H1 (cell line): Measurements from ENCODE around the gene PAF1. TPM values are rescaled to one million over a fixed set of nuclear protein-coding genes. Genes with fewer than 3 reads are reported as not detected.

Source experiments
- CTCF ChIA-PET: fragments of 300-600 bp; sonication (Branson Sonifier 250); formaldehyde crosslinking; loops from one replicate; lab custom pipeline; 2021; ENCODE audit not compliant: partially characterized antibody; lab: Charles Lee
- POLR2A ChIA-PET: fragments of 300-600 bp; sonication (Branson Sonifier 250); formaldehyde crosslinking; loops from one replicate; lab custom pipeline; 2021; ENCODE audit warnings: inconsistent platforms; ENCODE audit not compliant: partially characterized antibody; lab: Charles Lee
- DNase-seq, 2 experiments: peaks; one replicate each; pipeline versions ENCODE4 v3.0.0 to v3.0.0-alpha.2; 2010 to 2022; ENCODE audit warnings: low spot score in 2 of 2, low read depth in 1 of 2, mixed read lengths in 1 of 2
- FAIRE-seq: peaks from 2 replicates; lab custom pipeline; 2011; peaks lifted over from hg19 to GRCh38; lab: Jason Lieb, UNC
- H2AFZ ChIP-seq: 2 replicates; pipeline ENCODE4 v1.8.1; 2012; ENCODE audit warnings: low read length, inconsistent platforms
- H2AK5ac ChIP-seq: 2 replicates; pipeline ENCODE4 v1.6.1; 2013; ENCODE audit warnings: low read depth, low read length
- H2BK120ac ChIP-seq: replicated peaks from 2 replicates; pipeline ENCODE3; 2013; ENCODE audit warnings: low read depth, low read length, inconsistent platforms
- H2BK12ac ChIP-seq: 2 replicates; pipeline ENCODE4 v1.6.1; 2013; ENCODE audit warnings: low read depth, low read length
- H2BK15ac ChIP-seq: 2 replicates; pipeline ENCODE4 v1.6.1; 2013; ENCODE audit warnings: low read length
- H2BK20ac ChIP-seq: 2 replicates; pipeline ENCODE4 v1.6.1; 2013; ENCODE audit warnings: low read length
- H2BK5ac ChIP-seq: 2 replicates; pipeline ENCODE4 v1.6.1; 2013; ENCODE audit warnings: low read depth, low read length
- H3K14ac ChIP-seq: 2 replicates; pipeline ENCODE4 v1.6.1; 2013; ENCODE audit warnings: inconsistent platforms; ENCODE audit not compliant: insufficient read length
- H3K18ac ChIP-seq: 2 replicates; pipeline ENCODE4 v1.6.1; 2013; ENCODE audit warnings: low read length; ENCODE audit errors: extremely low read depth
- H3K23ac ChIP-seq: 2 replicates; pipeline ENCODE4 v1.6.1; 2013; ENCODE audit warnings: inconsistent platforms; ENCODE audit not compliant: insufficient read length
- H3K23me2 ChIP-seq: 2 replicates; pipeline ENCODE4 v1.6.1; 2013; ENCODE audit warnings: low read depth, low read length
- H3K27ac ChIP-seq: 2 replicates; pipeline ENCODE4 v1.6.1; 2011; ENCODE audit warnings: low read depth, low read length, inconsistent platforms
- H3K27me3 ChIP-seq, 4 experiments: replicated peaks in 1 of 4; 1 replicate in 1 of 4; 2 replicates in 3 of 4; pipeline versions ENCODE4 v1.6.1 to v1.8.1; 2011 to 2013; ENCODE audit warnings: low read length in 3 of 4, mild to moderate bottlenecking in 3 of 4, inconsistent platforms in 2 of 4, mixed read lengths in 2 of 4, moderate library complexity in 1 of 4; ENCODE audit not compliant: control insufficient read depth in 3 of 4, insufficient read depth in 3 of 4; ENCODE audit errors: extremely low read depth in 1 of 4
- H3K36me3 ChIP-seq, 4 experiments: 2 replicates each; pipeline versions ENCODE4 v1.6.1 to v1.8.1; 2011 to 2013; ENCODE audit warnings: mild to moderate bottlenecking in 4 of 4, low read length in 3 of 4, moderate library complexity in 2 of 4, control low read depth in 1 of 4, inconsistent platforms in 1 of 4; ENCODE audit not compliant: insufficient read depth in 4 of 4, control insufficient read depth in 2 of 4
- H3K4ac ChIP-seq: replicated peaks from 2 replicates; pipeline ENCODE3; 2013; ENCODE audit warnings: low read length, low read depth, mixed read lengths, inconsistent platforms; ENCODE audit not compliant: insufficient read length
- H3K4me1 ChIP-seq, 4 experiments: replicated peaks in 1 of 4; 1 replicate in 1 of 4; 2 replicates in 3 of 4; pipeline versions ENCODE4 v1.6.1 to v1.8.1; 2011 to 2013; ENCODE audit warnings: low read length in 3 of 4, inconsistent platforms in 2 of 4, mixed read lengths in 1 of 4; ENCODE audit not compliant: insufficient read depth in 4 of 4, control insufficient read depth in 3 of 4
- H3K4me2 ChIP-seq, 2 experiments: 2 replicates each; pipeline versions ENCODE4 v1.6.1 to v1.8.1; 2011 to 2013; ENCODE audit warnings: low read depth in 2 of 2, low read length in 2 of 2, control low read depth in 1 of 2, inconsistent platforms in 1 of 2, mild to moderate bottlenecking in 1 of 2; ENCODE audit not compliant: insufficient read depth in 1 of 2
- H3K4me3 ChIP-seq, 4 experiments: fragments of 200-600, 300-600 bp in 1 of 4; sonication (generic), shearing (Covaris generic), sonication (Bioruptor Twin) in 1 of 4; 2 replicates each; pipeline versions ENCODE4 v1.5.1 to v1.8.1; 2011 to 2016; ENCODE audit warnings: low read length in 4 of 4, low read depth in 3 of 4, control low read depth in 2 of 4, inconsistent platforms in 2 of 4, mild to moderate bottlenecking in 2 of 4, mixed read lengths in 1 of 4, moderate library complexity in 1 of 4; ENCODE audit not compliant: insufficient read depth in 2 of 4; ENCODE audit errors: extremely low read depth in 1 of 4
- H3K56ac ChIP-seq: replicated peaks from 2 replicates; pipeline ENCODE3; 2013; ENCODE audit warnings: low read depth, mild to moderate bottlenecking, mixed read lengths, low read length, inconsistent platforms; ENCODE audit not compliant: insufficient read length
- H3K79me1 ChIP-seq: 2 replicates; pipeline ENCODE4 v1.6.1; 2013; ENCODE audit warnings: low read depth, low read length, control low read depth
- H3K79me2 ChIP-seq, 2 experiments: 2 replicates each; pipeline versions ENCODE4 v1.6.1 to v1.8.1; 2012 to 2013; ENCODE audit warnings: low read length in 2 of 2, mild to moderate bottlenecking in 2 of 2, inconsistent platforms in 1 of 2; ENCODE audit not compliant: insufficient read depth in 2 of 2, control insufficient read depth in 1 of 2
- H3K9ac ChIP-seq, 4 experiments: replicated peaks in 1 of 4; 1 replicate in 1 of 4; 2 replicates in 3 of 4; pipeline versions ENCODE4 v1.6.1 to v1.8.1; 2011 to 2013; ENCODE audit warnings: low read depth in 3 of 4, low read length in 3 of 4, control low read depth in 2 of 4, mild to moderate bottlenecking in 2 of 4, moderate library complexity in 2 of 4, inconsistent platforms in 1 of 4; ENCODE audit errors: extremely low read depth in 1 of 4
- H3K9me3 ChIP-seq, 2 experiments: 2 replicates each; pipeline versions ENCODE4 v1.6.1 to v1.8.1; 2012 to 2013; ENCODE audit warnings: mild to moderate bottlenecking in 2 of 2, moderate library complexity in 2 of 2, control low read depth in 1 of 2, inconsistent platforms in 1 of 2, low read depth in 1 of 2, low read length in 1 of 2, mixed read lengths in 1 of 2; ENCODE audit not compliant: insufficient read depth in 2 of 2
- H4K20me1 ChIP-seq, 2 experiments: replicated peaks in 1 of 2; 2 replicates each; pipeline versions ENCODE3 to v1.8.1; 2011 to 2013; ENCODE audit warnings: inconsistent platforms in 2 of 2, low read length in 2 of 2, mild to moderate bottlenecking in 1 of 2; ENCODE audit not compliant: insufficient read depth in 2 of 2, control insufficient read depth in 1 of 2
- H4K5ac ChIP-seq: 2 replicates; pipeline ENCODE4 v1.6.1; 2013; ENCODE audit warnings: low read length, low read depth, mixed read lengths, inconsistent platforms; ENCODE audit not compliant: insufficient read length
- H4K8ac ChIP-seq: 2 replicates; pipeline ENCODE4 v1.8.0; 2013; ENCODE audit warnings: mild to moderate bottlenecking, moderate library complexity, low read length, inconsistent platforms; ENCODE audit not compliant: insufficient read depth; ENCODE audit errors: extremely low read depth
- H4K91ac ChIP-seq: replicated peaks from 2 replicates; pipeline ENCODE3; 2013; ENCODE audit warnings: low read length, mixed read lengths, inconsistent platforms; ENCODE audit not compliant: insufficient read length
- BRCA1 ChIP-seq: IDR thresholded peaks from 2 replicates; pipeline ENCODE4 v1.6.1; 2012; ENCODE audit warnings: low read depth, low read length, improper control_type of control experiment
- SIN3A ChIP-seq, 2 experiments: IDR thresholded peaks in 1 of 2; conservative IDR thresholded peaks in 1 of 2; 2 replicates each; pipeline ENCODE4 v1.6.1; 2011 to 2012; ENCODE audit warnings: low read length in 2 of 2, improper control_type of control experiment in 1 of 2, low read depth in 1 of 2, mild to moderate bottlenecking in 1 of 2
- SUZ12 ChIP-seq: fragments of 200-600 bp; sonication (generic); IDR thresholded peaks from 2 replicates; pipeline ENCODE4 v1.6.1; 2012; ENCODE audit warnings: mild to moderate bottlenecking, inconsistent platforms, low read length, moderate library complexity, mixed read lengths
- USF2 ChIP-seq: IDR thresholded peaks from 2 replicates; pipeline ENCODE4 v1.6.1; 2011; ENCODE audit warnings: low read length, improper control_type of control experiment
- WGBS, 2 experiments: shearing (Covaris generic) in 1 of 2; methylation state at CpG; one replicate each; pipeline versions ENCODE4 v1.1.6 to v1.1.7; 2013 to 2015; ENCODE audit warnings: low lambda C conversion rate in 2 of 2, mixed read lengths in 2 of 2, inconsistent platforms in 1 of 2, low coverage in 1 of 2, missing lambda C conversion rate in 1 of 2; ENCODE audit not compliant: insufficient replicate concordance in 2 of 2, insufficient coverage in 1 of 2, insufficient read length in 1 of 2; ENCODE audit errors: extremely low coverage in 1 of 2, missing lambda C conversion rate in 1 of 2; 5-methylcytosine and 5-hydroxymethylcytosine counted together
- polyA plus RNA-seq, 7 experiments: library from polyadenylated mRNA; depleted of rRNA in 3 of 7; stranded (reverse) in 5 of 7; unstranded in 2 of 7; fragments of >200 nt in 5 of 7; fragments of 200-250 nt in 2 of 7; gene quantifications; 1 replicate in 5 of 7; 2 replicates in 1 of 7; 4 replicates in 1 of 7; pipeline versions ENCODE4 v1.2.1 to v1.2.3, GENCODE V29; 2011 to 2013; ENCODE audit warnings: missing spikeins in 2 of 7, mixed read lengths in 2 of 7
- total RNA-seq: library from RNA; stranded (reverse); fragmentation: NEBNext Ultra II Directional; extraction: Animal tissue kit (Norgen Biotek cat#: 25700); gene quantifications from 2 replicates; pipeline ENCODE4 v1.2.1, GENCODE V29; 2021

Gene PAF1
- total and polyA plus RNA-seq, 2 of the 8 experiments (the other 6 are each of a cell fraction or from before 2014, with no cell fraction given), result 31.4 to 58.6 TPM

- DNase-seq, result no peak
- Histone ChIP-seq H3K4me3 (no peak overlapping the region), H3K56ac (no peak overlapping the region), H4K20me1 (peaks cover 7 to 23% of the 10 kb centered on the region in 2 experiments), H3K36me3 (peaks cover 13 to 43% (median 31%) of the 10 kb centered on the region in 4 experiments), H3K23ac (no peak overlapping the region), H2AFZ (no peak overlapping the region), H2BK12ac (no peak overlapping the region), H3K79me2 (peaks cover 6 to 16% of the 10 kb centered on the region in 2 experiments; a peak in 3 of 4 replicates), H2BK20ac (no peak overlapping the region), H2BK120ac (no peak overlapping the region), H4K91ac (no peak overlapping the region), H4K5ac (no peak overlapping the region), H2BK15ac (no peak overlapping the region), H3K9ac (no peak overlapping the region), H3K4ac (no peak overlapping the region), H3K18ac (no peak overlapping the region), H3K4me2 (no peak overlapping the region), H3K27me3 (no peaks in the 10 kb centered on the region), H3K9me3 (no peaks in the 10 kb centered on the region), H4K8ac (no peak overlapping the region), H3K4me1 (peaks cover 0 to 12% (median 5%) of the 10 kb centered on the region in 4 experiments; a peak in 5 of 7 replicates), H3K14ac (no peak overlapping the region), H2BK5ac (no peak overlapping the region), H3K27ac (no peak overlapping the region), H2AK5ac (no peak overlapping the region), H3K23me2 (peaks cover 3% of the 10 kb centered on the region), H3K79me1 (no peaks in the 10 kb centered on the region; the same call in 1 of the 2 replicates)
- POLR2A ChIA-PET, result interaction anchor here (0.8 to 25.7 kb wide), 3 partner anchors 10 to 27 kb away, joined by 4 to 1154 read pairs (median 5); partner anchors contain the start of genes RPS16 and SUPT5H
- WGBS, 2 experiments, result 85% methylated on average over 9 of the region's 9 CpGs; no CpG with 5 or more reads in 1 of the 2 experiments
- CTCF ChIA-PET, result interaction anchor here (0.6 to 3.9 kb wide), 6 partner anchors 9 to 442 kb away, joined by 3 to 16 read pairs (median 4); partner anchors contain the start of gene RPS16
- no peak for FAIRE-seq
- TF ChIP-seq BRCA1, result no peak
- TF ChIP-seq USF2, result no peak
- no peak for TF ChIP-seq SUZ12
- TF ChIP-seq SIN3A (conservative IDR thresholded peaks at IDR 0.05 in 1 of 2, IDR thresholded peaks at IDR 0.05 in 1 of 2; ENCODE audit: low read depth in 1 of 2, low read length in 2 of 2), result no peak
These were observed 28.1 kb upstream of the PAF1 start for GRCh38 chr19:39419003-39419402.
